NK-92 treated with Interleukin-12 subunit alpha and Interleukin-12 subunit beta, amount 100 ng/mL, for 24 hours (cell line): ENCODE results near the gene OPRM1.

ENCODE experiments used
- DNase-seq: peaks from one replicate; lab custom pipeline; 2025; lab: John Stamatoyannopoulos, UW

Gene OPRM1

DNA sequence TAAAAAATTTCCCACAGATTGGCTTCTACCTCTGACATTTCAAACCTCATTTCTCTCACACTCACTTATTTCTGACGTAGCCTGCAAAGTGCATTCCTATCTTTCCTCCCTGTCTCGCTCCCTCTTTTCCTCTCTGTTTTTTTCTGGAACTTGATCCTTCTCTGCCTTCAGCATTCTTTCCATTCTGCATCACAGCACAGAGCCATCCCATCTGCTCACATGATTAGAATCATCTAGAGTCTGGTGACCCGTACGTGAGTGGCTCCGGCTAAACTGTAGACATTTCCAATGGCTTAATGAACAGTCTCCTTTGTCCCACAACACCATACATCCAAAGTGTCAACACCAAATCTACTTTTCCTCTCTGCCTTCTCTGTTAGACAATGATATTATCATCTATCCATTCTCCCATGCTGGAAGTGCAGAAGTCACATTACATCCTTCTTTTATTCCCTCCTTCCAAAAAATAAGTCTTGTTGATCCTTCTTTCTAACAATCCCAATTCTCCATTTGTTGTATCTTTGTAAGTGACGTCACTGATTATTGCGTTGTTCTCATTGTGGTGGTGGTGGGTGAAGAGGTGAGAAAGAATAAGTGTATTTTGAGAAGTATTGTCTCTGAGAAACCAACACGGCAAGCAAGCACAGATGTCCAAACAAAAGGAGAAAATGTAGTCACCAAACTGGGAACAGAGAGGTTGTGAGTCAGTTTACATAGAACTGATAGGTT, 41.6 kb downstream of the OPRM1 start:
- no peak for DNase-seq

DNA sequence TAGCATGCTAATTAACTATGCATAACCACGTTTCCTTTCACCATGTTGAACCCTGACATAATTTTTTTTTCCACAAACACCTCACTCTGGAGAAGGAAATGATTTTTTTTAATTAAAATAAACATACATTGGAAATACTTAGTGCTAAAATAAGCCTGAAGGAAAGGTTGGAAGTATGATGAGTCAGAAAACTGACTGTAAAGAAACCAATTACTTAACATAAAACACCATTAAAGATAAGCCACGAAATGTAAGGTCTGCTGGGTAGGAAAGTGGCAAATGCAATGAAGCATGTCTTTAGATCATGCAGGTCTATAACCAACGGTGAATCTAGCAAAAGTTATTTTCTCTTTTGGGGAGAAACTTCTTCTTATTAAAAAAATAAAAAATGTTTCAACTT, 47.5 kb downstream of the OPRM1 start:
- DNase-seq = no peak

GRCh38 chr6:154092326-154092962, 53.4 kb downstream of the OPRM1 start:
- no peak for DNase-seq

DNA sequence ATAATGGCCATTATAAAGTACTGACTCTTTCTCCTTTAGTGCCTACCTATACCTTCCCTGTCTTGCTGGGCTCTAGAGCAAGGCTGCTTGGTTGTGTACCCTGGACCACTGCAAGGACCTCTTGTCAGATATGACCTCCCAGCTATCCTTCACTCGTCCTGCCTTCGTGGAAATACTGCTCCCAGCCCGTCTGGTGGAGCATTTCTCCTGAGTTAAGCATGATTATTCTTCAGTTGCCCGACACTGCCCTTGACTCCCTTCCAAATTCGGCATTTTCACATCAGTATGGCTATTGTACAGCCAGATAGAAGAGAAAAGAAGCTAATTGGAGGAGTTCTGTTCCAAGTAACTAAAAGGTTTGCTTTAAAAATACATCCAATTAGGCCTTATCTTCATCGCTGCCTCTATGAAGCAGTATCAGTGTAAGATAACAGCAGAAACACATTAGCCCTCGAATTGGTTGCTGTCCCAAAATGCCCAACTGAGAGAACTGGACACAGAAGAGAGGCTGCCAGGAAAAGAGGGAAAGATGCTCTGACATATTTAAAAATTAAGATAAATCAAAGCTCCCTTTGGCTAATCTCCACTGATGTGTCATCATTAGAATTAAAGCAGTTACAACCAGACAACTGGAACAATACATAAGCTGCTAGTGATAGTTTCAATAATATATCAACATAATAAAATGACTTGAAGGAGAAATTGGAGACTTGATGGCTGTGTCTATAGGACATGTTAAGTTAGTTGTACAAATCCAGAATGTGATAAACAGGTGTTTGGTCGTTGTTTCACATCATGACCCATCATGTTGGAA, 54.4 kb downstream of the OPRM1 start:
- DNase-seq = no peak

- DNase-seq = no peak
These were observed 56.5 kb downstream of the OPRM1 start for GRCh38 chr6:154095571-154095970.

DNA sequence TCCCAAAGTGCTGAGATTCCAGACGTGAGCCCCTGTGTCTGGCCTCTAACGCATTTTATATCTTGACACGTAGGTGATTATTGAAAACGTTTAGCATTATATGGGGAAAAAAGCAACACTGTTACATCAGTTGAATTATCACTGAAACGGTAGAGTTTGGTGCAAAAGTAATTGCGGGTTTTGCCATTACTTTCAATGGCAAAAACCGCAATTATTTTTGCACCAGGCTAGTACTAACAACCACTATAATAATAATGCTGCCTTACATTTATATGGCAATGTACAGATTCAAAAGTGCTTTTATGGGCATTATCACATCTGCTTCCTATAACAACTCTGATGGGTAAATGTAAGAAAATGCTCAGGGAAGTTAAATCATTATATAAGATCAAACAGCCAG, 57.3 kb downstream of the OPRM1 start:
- no peak for DNase-seq

- no peak for DNase-seq
These were observed 57.8 kb downstream of the OPRM1 start for GRCh38 chr6:154096834-154097233.

GRCh38 chr6:154099211-154099610, 60.2 kb downstream of the OPRM1 start:
- DNase-seq = no peak

- no peak for DNase-seq
These were observed 67.2 kb downstream of the OPRM1 start for GRCh38 chr6:154106251-154106650.

DNA sequence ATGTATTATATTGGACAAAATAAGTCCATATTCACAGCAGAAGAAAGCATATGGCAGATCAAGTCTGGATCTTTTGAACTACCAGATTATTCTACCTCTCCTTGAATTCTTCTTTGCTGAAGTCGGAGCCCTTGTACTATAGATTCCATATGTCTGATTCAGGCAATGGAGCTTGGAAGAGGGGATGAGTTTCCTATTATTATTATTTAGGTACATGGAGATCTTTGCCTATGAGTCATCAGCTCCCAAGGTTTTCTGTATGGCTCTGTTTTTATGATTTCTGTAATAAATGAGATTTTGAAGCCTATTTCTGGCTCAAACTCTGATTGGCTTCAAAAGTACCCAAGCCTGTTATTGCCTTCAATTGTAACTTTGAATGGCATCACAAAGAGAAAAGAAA, 72.0 kb downstream of the OPRM1 start:
- DNase-seq = no peak

DNA sequence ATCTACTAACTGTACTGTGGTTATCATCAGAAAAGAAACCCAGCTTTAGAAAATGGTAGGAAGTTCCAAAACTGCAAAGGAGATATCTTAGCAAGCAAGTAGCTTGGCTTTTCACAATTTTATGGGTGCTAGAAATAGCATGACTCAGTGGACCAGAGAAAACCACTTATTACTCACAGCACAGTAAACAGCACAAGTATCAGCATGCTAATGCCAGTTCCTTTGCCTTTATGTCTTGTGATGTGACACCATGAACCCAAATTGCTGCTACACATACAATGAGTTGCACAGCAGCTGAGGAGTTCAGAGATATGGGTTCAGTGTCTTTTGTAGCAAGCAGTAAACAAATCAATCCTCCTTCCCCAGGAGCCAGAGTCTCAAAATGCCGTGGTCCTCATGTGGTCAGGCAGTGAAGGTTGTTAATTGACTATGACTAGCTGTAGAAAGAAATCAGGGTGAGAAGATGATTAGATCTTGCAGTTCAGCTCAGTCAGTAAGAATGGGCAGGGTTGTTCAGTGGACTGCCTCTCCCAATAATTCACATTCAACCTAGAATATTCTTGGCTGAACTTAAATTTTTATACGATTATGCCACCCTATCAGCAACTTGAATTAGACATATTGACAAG, 73.3 kb downstream of the OPRM1 start:
- DNase-seq = peak; percentile 35

GRCh38 chr6:154113392-154113791, 74.4 kb downstream of the OPRM1 start:
- DNase-seq = no peak

- DNase-seq = no peak
These were observed 78.4 kb downstream of the OPRM1 start for GRCh38 chr6:154117485-154117884.

- no peak for DNase-seq
These were observed 83.3 kb downstream of the OPRM1 start for GRCh38 chr6:154122195-154122925.

- DNase-seq = no peak
These were observed 84.3 kb downstream of the OPRM1 start for GRCh38 chr6:154123155-154123956.

DNA sequence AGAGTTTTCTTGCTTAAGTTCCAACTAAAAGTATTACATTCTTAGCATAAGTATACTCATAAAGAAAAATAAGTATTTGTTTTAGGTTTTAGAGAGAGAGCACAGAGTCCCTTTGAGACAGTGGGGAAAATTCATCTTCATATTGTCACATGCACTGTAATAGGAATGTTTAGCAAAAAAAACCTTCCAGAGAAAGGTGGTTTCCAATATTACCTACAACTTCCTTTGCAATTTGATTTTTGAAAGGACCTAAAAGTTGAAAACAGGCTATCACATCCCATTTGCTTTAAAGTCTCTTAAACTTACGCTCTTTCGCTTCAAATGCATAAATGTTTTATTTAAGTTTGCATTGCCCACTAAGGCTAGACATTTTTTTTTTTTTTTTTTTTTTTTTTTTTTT, 86.4 kb downstream of the OPRM1 start:
- no peak for DNase-seq

GRCh38 chr6:154127657-154128056, 88.6 kb downstream of the OPRM1 start:
- no peak for DNase-seq

GRCh38 chr6:154134471-154135147, 95.6 kb downstream of the OPRM1 start:
- no peak for DNase-seq

DNA sequence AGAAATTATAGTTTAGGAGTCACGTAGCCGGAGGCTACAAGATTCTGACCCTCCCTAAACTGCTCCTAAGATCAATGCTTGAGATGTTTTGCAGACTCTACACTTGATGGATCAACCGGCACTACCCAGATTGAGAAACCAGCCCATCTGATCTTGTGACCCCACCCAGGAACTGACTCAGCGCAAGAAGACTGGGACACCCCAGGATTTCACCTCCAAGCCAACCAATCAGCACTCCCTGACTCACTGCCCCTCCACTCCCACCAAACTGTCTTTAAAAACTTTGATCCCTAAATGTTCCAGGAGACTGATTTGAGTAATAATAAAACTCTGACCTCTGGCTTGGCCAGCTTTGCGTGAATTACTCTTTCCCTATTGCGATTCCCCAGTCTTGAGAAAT, 99.8 kb downstream of the OPRM1 start:
- no peak for DNase-seq

- DNase-seq = no peak
These were observed 100.9 kb downstream of the OPRM1 start for GRCh38 chr6:154139892-154140291.
